Hepatocyte (in vitro differentiated cells): Measurements from ENCODE around the gene ACOXL.

ENCODE experiments used
- EZH2 ChIP-seq: fragments of 200-600 bp; sonication (generic); IDR thresholded peaks from 2 replicates; pipeline ENCODE4 v1.6.1; 2016; ENCODE audit warnings: antibody characterized with exemption, mild to moderate bottlenecking, borderline replicate concordance
- TF ChIP-seq, protein P1 (sequence below): fragments of 200-600 bp; sonication (generic); IDR thresholded peaks from 2 replicates; pipeline ENCODE4 v1.5.1; 2016; ENCODE audit warnings: antibody characterized with exemption, mild to moderate bottlenecking; ENCODE audit not compliant: poor library complexity

DNA sequence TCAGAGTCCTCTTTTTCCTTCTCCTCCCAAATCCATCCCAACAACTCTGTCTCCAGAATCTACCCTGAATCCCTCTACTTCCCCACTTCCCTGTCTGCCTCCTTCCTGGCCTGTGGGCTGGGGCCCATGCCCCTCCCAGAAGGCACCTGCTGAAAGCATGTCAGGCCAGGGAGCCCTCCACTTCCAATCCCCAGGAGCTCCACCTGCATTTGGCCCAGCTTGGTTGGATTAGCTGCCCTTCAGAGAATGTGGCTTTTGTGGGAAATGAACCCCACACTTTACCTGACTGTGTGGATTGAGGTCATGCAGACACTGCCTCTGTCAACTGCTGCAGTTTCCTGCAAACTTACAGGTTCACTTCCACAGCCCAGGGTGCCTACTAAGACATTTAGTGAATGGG, 58.5 kb downstream of the ACOXL start:
- TF ChIP-seq, protein P1, sequence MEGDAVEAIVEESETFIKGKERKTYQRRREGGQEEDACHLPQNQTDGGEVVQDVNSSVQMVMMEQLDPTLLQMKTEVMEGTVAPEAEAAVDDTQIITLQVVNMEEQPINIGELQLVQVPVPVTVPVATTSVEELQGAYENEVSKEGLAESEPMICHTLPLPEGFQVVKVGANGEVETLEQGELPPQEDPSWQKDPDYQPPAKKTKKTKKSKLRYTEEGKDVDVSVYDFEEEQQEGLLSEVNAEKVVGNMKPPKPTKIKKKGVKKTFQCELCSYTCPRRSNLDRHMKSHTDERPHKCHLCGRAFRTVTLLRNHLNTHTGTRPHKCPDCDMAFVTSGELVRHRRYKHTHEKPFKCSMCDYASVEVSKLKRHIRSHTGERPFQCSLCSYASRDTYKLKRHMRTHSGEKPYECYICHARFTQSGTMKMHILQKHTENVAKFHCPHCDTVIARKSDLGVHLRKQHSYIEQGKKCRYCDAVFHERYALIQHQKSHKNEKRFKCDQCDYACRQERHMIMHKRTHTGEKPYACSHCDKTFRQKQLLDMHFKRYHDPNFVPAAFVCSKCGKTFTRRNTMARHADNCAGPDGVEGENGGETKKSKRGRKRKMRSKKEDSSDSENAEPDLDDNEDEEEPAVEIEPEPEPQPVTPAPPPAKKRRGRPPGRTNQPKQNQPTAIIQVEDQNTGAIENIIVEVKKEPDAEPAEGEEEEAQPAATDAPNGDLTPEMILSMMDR: no peak
- TF ChIP-seq EZH2: no peak
